ENCODE data around the gene ACIN1. TPM values are rescaled to one million over a fixed set of nuclear protein-coding genes. Genes with fewer than 3 reads are reported as not detected.

The ACIN1 gene
- total and polyA plus RNA-seq, 2 of the 13 experiments (the other 11 are each of a cell fraction or from before 2014, with no cell fraction given): 165 to 183 TPM

DNA sequence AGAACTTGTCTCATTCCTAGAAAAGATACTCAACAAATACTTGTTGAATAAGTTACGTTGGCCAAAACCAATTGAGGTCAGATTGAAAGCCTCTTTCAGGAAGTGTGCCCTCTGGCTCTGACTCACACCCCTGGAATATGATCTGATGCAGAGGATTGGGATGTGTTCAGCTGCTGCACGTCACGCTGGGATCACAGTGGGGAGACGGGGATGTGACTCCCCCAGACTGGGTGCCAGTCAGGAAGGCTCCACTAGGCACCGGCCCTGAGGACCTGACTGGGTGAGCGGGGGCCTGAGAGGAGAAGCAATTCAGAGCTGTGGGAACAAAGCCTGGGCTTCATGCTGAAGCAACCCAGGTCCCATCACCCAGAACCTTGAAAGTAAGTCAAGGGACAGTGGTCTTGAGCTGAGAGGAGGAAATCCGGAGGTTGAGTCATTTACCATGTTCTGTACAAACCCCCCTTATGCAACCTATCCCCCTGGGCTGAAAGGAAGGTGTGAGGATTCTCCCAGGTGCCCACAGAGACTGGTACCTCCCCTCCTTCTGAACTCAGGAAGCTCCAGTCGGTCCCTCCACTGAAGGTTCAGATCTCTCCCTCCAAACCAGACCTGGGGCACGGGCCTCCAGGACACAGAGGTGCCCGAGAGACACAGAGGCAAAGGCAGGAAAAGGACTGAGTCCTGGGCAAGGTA, 20.2 kb upstream of the ACIN1 start (continued):
- TF ChIP-seq, protein P1, sequence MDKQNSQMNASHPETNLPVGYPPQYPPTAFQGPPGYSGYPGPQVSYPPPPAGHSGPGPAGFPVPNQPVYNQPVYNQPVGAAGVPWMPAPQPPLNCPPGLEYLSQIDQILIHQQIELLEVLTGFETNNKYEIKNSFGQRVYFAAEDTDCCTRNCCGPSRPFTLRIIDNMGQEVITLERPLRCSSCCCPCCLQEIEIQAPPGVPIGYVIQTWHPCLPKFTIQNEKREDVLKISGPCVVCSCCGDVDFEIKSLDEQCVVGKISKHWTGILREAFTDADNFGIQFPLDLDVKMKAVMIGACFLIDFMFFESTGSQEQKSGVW (CRISPR knock-in tag; IDR thresholded peaks at IDR 0.05; ENCODE audit: borderline replicate concordance): no peak
- TF ChIP-seq ZNF34 (CRISPR knock-in tag; IDR thresholded peaks at IDR 0.05; ENCODE audit: borderline replicate concordance) (no peak), ZNF12 (CRISPR knock-in tag; IDR thresholded peaks at IDR 0.05) (peak; percentile 74), ZNF776 (CRISPR knock-in tag; IDR thresholded peaks at IDR 0.05) (peak; percentile 27; the same call in 1 of the 2 replicates), HOXA9 (CRISPR knock-in tag; IDR thresholded peaks at IDR 0.05; ENCODE audit: borderline replicate concordance) (0 out of 2 replicates have a peak, but pooled peaks have one; percentile 28), TOE1 (CRISPR knock-in tag; IDR thresholded peaks at IDR 0.05) (no peak), BCL6 (CRISPR knock-in tag; IDR thresholded peaks at IDR 0.05) (no peak), ZNF724P (CRISPR knock-in tag; IDR thresholded peaks at IDR 0.05; ENCODE audit: borderline replicate concordance) (0 out of 2 replicates have a peak, but pooled peaks have one; percentile 29), ZSCAN21 (CRISPR knock-in tag; IDR thresholded peaks at IDR 0.05; ENCODE audit: borderline replicate concordance) (no peak), ZBTB46 (CRISPR knock-in tag; IDR thresholded peaks at IDR 0.05; ENCODE audit: borderline replicate concordance) (no peak), WIZ (CRISPR knock-in tag; IDR thresholded peaks at IDR 0.05) (no peak), POLR2AphosphoS5 (IDR thresholded peaks at IDR 0.05; ENCODE audit: low read depth, low read length) (no peak)
- TF ChIP-seq, protein P2, sequence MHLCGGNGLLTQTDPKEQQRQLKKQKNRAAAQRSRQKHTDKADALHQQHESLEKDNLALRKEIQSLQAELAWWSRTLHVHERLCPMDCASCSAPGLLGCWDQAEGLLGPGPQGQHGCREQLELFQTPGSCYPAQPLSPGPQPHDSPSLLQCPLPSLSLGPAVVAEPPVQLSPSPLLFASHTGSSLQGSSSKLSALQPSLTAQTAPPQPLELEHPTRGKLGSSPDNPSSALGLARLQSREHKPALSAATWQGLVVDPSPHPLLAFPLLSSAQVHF (CRISPR knock-in tag; IDR thresholded peaks at IDR 0.05): 0 out of 2 replicates have a peak, but pooled peaks have one; percentile 17
- TF ChIP-seq, protein P3, sequence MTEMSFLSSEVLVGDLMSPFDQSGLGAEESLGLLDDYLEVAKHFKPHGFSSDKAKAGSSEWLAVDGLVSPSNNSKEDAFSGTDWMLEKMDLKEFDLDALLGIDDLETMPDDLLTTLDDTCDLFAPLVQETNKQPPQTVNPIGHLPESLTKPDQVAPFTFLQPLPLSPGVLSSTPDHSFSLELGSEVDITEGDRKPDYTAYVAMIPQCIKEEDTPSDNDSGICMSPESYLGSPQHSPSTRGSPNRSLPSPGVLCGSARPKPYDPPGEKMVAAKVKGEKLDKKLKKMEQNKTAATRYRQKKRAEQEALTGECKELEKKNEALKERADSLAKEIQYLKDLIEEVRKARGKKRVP (CRISPR knock-in tag; IDR thresholded peaks at IDR 0.05): no peak
- TF ChIP-seq, protein P4, sequence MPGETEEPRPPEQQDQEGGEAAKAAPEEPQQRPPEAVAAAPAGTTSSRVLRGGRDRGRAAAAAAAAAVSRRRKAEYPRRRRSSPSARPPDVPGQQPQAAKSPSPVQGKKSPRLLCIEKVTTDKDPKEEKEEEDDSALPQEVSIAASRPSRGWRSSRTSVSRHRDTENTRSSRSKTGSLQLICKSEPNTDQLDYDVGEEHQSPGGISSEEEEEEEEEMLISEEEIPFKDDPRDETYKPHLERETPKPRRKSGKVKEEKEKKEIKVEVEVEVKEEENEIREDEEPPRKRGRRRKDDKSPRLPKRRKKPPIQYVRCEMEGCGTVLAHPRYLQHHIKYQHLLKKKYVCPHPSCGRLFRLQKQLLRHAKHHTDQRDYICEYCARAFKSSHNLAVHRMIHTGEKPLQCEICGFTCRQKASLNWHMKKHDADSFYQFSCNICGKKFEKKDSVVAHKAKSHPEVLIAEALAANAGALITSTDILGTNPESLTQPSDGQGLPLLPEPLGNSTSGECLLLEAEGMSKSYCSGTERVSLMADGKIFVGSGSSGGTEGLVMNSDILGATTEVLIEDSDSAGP (CRISPR knock-in tag; IDR thresholded peaks at IDR 0.05; ENCODE audit: borderline replicate concordance): no peak; the same call in 1 of the 2 replicates
- TF ChIP-seq, protein P5, sequence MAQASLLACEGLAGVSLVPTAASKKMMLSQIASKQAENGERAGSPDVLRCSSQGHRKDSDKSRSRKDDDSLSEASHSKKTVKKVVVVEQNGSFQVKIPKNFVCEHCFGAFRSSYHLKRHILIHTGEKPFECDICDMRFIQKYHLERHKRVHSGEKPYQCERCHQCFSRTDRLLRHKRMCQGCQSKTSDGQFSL (CRISPR knock-in tag; IDR thresholded peaks at IDR 0.05): no peak
- TF ChIP-seq, protein P6, sequence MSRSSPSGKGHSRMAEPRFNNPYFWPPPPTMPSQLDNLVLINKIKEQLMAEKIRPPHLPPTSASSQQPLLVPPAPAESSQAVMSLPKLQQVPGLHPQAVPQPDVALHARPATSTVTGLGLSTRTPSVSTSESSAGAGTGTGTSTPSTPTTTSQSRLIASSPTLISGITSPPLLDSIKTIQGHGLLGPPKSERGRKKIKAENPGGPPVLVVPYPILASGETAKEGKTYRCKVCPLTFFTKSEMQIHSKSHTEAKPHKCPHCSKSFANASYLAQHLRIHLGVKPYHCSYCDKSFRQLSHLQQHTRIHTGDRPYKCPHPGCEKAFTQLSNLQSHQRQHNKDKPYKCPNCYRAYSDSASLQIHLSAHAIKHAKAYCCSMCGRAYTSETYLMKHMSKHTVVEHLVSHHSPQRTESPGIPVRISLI (CRISPR knock-in tag; IDR thresholded peaks at IDR 0.05; ENCODE audit: borderline replicate concordance): no peak

Data from HepG2 (cell line).